Kidney (tissue), 14 donors: ENCODE measurements around the gene POMGNT1. TPM values are rescaled to one million over a fixed set of nuclear protein-coding genes. Genes with fewer than 3 reads are reported as not detected.

Experiments
- DNase-seq, 5 donors: peaks; one replicate each; pipeline ENCODE4 v3.0.0-alpha.2; 2013 to 2020
- FAIRE-seq: peaks from 2 replicates; lab custom pipeline; 2012; peaks lifted over from hg19 to GRCh38; lab: Jason Lieb, UNC
- H3K27ac ChIP-seq, 2 donors: one replicate each; pipeline ENCODE4 v1.7.0; 2013; ENCODE audit warnings: low read depth in 2 of 2, low read length in 2 of 2, inconsistent platforms in 1 of 2
- H3K27me3 ChIP-seq: one replicate; pipeline ENCODE4 v1.7.1; 2013; ENCODE audit warnings: low read length, inconsistent platforms; ENCODE audit not compliant: control insufficient read depth, insufficient read depth
- H3K36me3 ChIP-seq, 3 donors: one replicate each; pipeline versions ENCODE4 v1.7.0 to v1.7.1; 2013; ENCODE audit warnings: low read length in 3 of 3, control low read depth in 1 of 3, inconsistent platforms in 1 of 3; ENCODE audit not compliant: insufficient read depth in 3 of 3, control insufficient read depth in 2 of 3
- H3K4me1 ChIP-seq, 3 donors: one replicate each; pipeline versions ENCODE4 v1.7.0 to v1.7.1; 2013; ENCODE audit warnings: low read length in 3 of 3, inconsistent platforms in 1 of 3, low read depth in 1 of 3; ENCODE audit not compliant: control insufficient read depth in 2 of 3, insufficient read depth in 2 of 3
- H3K4me3 ChIP-seq, 3 donors: one replicate each; pipeline versions ENCODE4 v1.7.0 to v1.8.1; 2013; ENCODE audit warnings: low read length in 3 of 3, control low read depth in 1 of 3, inconsistent platforms in 1 of 3
- H3K9ac ChIP-seq, 3 donors: one replicate each; pipeline versions ENCODE4 v1.7.0 to v1.7.1; 2013; ENCODE audit warnings: low read length in 3 of 3, control low read depth in 1 of 3, inconsistent platforms in 1 of 3
- H3K9me3 ChIP-seq, 3 donors: one replicate each; pipeline versions ENCODE4 v1.7.0 to v1.7.1; 2013; ENCODE audit warnings: low read length in 3 of 3, control low read depth in 1 of 3, inconsistent platforms in 1 of 3; ENCODE audit not compliant: control insufficient read depth in 2 of 3, insufficient read depth in 1 of 3
- intact Hi-C: fragments of 100-400 bp; cut with DNase I; formaldehyde crosslinking; loops from one replicate; pipeline ENCODE4 v1.11.1; 2022
- polyA plus RNA-seq: library from polyadenylated mRNA; stranded (reverse); fragments of 350-450 nt; fragmentation: Illumina TruSeq; extraction: RNeasy Lipid Tissue Mini Kit (QIAGEN cat#74804); gene quantifications from one replicate; pipeline ENCODE4 v1.2.3, GENCODE V29; 2014; ENCODE audit warnings: low read depth, low replicate concordance; ENCODE audit not compliant: insufficient read depth
- total RNA-seq: library from RNA; stranded (reverse); fragmentation: NEBNext Ultra II Directional; extraction: Animal tissue kit (Norgen Biotek cat#: 25700); gene quantifications from one replicate; pipeline ENCODE4 v1.2.1, GENCODE V29; 2021
- TF ChIP-seq, protein P1 (sequence below): IDR thresholded peaks from 3 replicates; pipeline ENCODE4 v1.5.1; 2012; ENCODE audit warnings: mild to moderate bottlenecking, moderate library complexity, borderline replicate concordance; ENCODE audit not compliant: insufficient read depth; ENCODE audit errors: extremely low read depth
- donor health status: control.
- donor health status: control.
- donor health status: control.
- donor health status: control.
- donor health status: control.
- donor health status: DM: yes; HTN: yes; CAD: no.
- donor health status: Normal renal cell carcinoma (clear cell type).

Gene POMGNT1
- total and polyA plus RNA-seq, 2 donors from 2014 or later: 65.1 to 129 TPM

DNA sequence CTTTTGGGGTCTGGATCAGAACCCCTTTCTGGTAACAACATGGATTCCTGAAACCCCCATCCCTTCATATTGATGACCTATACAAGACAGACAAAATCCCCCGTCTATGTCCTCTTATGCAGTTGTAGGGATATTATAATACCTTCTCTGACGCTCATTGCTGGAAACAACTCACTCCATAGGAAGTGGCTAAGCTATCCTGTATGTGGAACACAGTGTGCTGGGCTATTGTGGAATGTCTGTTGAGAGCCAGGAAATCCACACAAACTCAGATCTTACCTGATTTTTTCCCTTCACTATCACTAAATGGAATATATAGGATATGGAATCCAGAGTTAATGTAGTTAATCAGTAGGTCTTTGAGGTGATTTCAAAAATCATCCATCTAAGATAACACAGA lies 48.1 kb downstream of the POMGNT1 start:
- H3K4me3 ChIP-seq: no peak overlapping the region
- TF ChIP-seq, protein P1, sequence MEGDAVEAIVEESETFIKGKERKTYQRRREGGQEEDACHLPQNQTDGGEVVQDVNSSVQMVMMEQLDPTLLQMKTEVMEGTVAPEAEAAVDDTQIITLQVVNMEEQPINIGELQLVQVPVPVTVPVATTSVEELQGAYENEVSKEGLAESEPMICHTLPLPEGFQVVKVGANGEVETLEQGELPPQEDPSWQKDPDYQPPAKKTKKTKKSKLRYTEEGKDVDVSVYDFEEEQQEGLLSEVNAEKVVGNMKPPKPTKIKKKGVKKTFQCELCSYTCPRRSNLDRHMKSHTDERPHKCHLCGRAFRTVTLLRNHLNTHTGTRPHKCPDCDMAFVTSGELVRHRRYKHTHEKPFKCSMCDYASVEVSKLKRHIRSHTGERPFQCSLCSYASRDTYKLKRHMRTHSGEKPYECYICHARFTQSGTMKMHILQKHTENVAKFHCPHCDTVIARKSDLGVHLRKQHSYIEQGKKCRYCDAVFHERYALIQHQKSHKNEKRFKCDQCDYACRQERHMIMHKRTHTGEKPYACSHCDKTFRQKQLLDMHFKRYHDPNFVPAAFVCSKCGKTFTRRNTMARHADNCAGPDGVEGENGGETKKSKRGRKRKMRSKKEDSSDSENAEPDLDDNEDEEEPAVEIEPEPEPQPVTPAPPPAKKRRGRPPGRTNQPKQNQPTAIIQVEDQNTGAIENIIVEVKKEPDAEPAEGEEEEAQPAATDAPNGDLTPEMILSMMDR: no peak
- H3K36me3 ChIP-seq: no peaks in the 10 kb centered on the region
- DNase-seq (no peak), FAIRE-seq (no peak)
- H3K9ac ChIP-seq: no peak overlapping the region
- H3K27me3 ChIP-seq: no peaks in the 10 kb centered on the region
- H3K9me3 ChIP-seq: no peaks in the 10 kb centered on the region
- H3K27ac ChIP-seq: no peak overlapping the region
- intact Hi-C loops: no loop called here
- no peaks in the 10 kb centered on the region for H3K4me1 ChIP-seq

DNA sequence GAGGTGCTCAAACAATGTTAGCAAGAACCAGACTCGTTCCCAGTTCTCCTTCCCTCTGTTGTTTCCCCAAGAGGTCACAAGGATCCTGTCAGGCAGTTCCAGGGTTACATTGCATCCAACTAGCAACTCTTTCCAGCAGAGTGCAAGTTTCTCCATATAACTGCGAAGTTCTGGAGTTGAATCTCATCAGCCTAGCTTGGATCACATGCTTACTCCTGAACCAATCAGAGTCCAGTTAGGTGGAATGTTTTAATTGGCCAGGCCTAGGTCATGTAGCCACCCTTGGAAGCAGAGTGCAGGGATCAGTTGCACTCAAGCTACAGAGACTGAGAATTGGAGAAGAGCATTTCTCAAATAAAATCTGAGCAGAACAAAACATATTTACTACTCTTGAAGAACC lies 49.9 kb downstream of the POMGNT1 start:
- Histone ChIP-seq H3K4me1 (no peaks in the 10 kb centered on the region), H3K27me3 (no peaks in the 10 kb centered on the region), H3K36me3 (no peaks in the 10 kb centered on the region), H3K4me3 (no peak overlapping the region), H3K9ac (no peak overlapping the region), H3K27ac (no peak overlapping the region), H3K9me3 (no peaks in the 10 kb centered on the region)
- DNase-seq (no peak), FAIRE-seq (no peak)
- TF ChIP-seq, protein P1: no peak
- intact Hi-C loops: no loop called here

Other genes with a start within 250 kb of the POMGNT1 start
- 44.2 TPM for gene PIK3R3, start 65.8 kb downstream of the POMGNT1 start, total RNA-seq
- 9.7 TPM for gene PIK3R3, start 65.8 kb downstream of the POMGNT1 start, polyA plus RNA-seq
- 578 TPM for gene TSPAN1, start 23.3 kb downstream of the POMGNT1 start, total RNA-seq
- 518 TPM for gene TSPAN1, start 23.3 kb downstream of the POMGNT1 start, polyA plus RNA-seq
- not detected for gene P3R3URF, start 21.9 kb downstream of the POMGNT1 start, total RNA-seq
- gene P3R3URF, start 21.9 kb downstream of the POMGNT1 start, polyA plus RNA-seq: not detected
- gene LURAP1, start 4.9 kb upstream of the POMGNT1 start, total RNA-seq: 11.2 TPM
- 8.4 TPM for gene LURAP1, start 4.9 kb upstream of the POMGNT1 start, polyA plus RNA-seq
- 1.7 TPM for gene RAD54L, start 49.3 kb upstream of the POMGNT1 start, total RNA-seq
- 1.2 TPM for gene RAD54L, start 49.3 kb upstream of the POMGNT1 start, polyA plus RNA-seq
- 59.6 TPM for gene LRRC41, start 105.2 kb upstream of the POMGNT1 start, total RNA-seq
- 37.4 TPM for gene LRRC41, start 105.2 kb upstream of the POMGNT1 start, polyA plus RNA-seq
- 188 TPM for gene UQCRH, start 105.3 kb upstream of the POMGNT1 start, total RNA-seq
- 850 TPM for gene UQCRH, start 105.3 kb upstream of the POMGNT1 start, polyA plus RNA-seq
- gene NSUN4, start 142.4 kb upstream of the POMGNT1 start, total RNA-seq: 32.2 TPM
- 12.4 TPM for gene NSUN4, start 142.4 kb upstream of the POMGNT1 start, polyA plus RNA-seq
- 39.3 TPM for gene FAAH, start 195.9 kb upstream of the POMGNT1 start, total RNA-seq
- 50.7 TPM for gene FAAH, start 195.9 kb upstream of the POMGNT1 start, polyA plus RNA-seq